ENCODE data around the gene KLK7.

KLK7 gene

DNA sequence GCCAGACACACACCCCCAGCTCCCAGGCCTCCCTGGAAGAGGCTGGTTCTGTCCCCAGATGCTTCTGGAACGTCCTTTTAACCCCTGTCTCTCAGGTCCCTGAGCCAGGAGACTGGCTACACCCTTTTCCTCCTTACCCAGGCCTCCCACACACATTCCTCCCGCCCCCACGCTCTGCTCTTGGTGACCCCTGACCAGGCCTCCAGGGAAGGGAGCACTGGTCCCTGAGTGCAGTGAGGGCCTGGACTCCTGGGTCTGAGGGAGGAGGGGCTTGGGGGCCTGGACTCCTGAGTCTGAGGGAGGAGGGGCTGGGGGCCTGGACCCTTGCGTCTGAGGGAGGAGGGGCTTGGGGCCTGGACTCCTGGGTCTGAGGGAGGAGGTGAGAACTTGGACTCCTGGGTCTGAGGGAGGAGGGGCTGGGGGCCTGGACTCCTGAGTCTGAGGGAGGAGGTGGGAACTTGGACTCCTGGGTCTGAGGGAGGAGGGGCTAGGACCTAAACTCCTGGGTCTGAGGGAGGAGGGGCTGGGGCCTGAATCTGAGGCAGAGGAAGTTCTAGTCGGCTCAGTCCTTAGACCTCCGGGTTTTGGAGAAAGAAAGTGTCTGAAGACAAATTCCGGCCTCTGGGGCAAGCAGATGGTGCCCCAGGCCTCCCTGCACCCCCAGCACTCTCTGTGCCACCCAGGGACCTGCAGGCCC, 14.9 kb downstream of the KLK7 start:
- no peak overlapping the region for H3K9ac ChIP-seq (ENCODE audit: low read length)
- H3K56ac ChIP-seq (ENCODE audit: low read length), result no peak overlapping the region
- DNase-seq, result no peak
- no peak overlapping the region for H2BK15ac ChIP-seq (replicated peaks; ENCODE audit: low read depth)
- no peak overlapping the region for H3K4ac ChIP-seq (ENCODE audit: low read depth, low read length)
- no peaks in the 10 kb centered on the region for H3K79me2 ChIP-seq (ENCODE audit: control insufficient read depth, insufficient read depth, low read length)
- H3K27me3 ChIP-seq (ENCODE audit: insufficient read depth, low read length, poor library complexity), result no peaks in the 10 kb centered on the region
- no peaks in the 10 kb centered on the region for H3K79me1 ChIP-seq (ENCODE audit: low read length)
- H3K4me3 ChIP-seq (ENCODE audit: low read length), result no peak overlapping the region
- no peak overlapping the region for H4K5ac ChIP-seq (ENCODE audit: low read length)
- no peak overlapping the region for H3K23ac ChIP-seq (ENCODE audit: low read length)
- no peak overlapping the region for H2BK120ac ChIP-seq (ENCODE audit: low read depth, low read length)
- no CpG with 5 or more reads among the region's 7 CpGs for WGBS (ENCODE audit: extremely low coverage, insufficient coverage, low lambda C conversion rate)
- no peak overlapping the region for H3K27ac ChIP-seq (ENCODE audit: low read depth, low read length)
- H3K4me1 ChIP-seq (ENCODE audit: control insufficient read depth, low read depth, low read length), result peaks cover 2% of the 10 kb centered on the region
- H2BK5ac ChIP-seq (ENCODE audit: low read length), result no peak overlapping the region
- H3K36me3 ChIP-seq (ENCODE audit: control insufficient read depth, insufficient read depth, low read length), result no peaks in the 10 kb centered on the region
- H3K18ac ChIP-seq (ENCODE audit: low read length), result no peak overlapping the region
- H4K8ac ChIP-seq (ENCODE audit: low read depth, low read length), result no peak overlapping the region
- no peak overlapping the region for H3K4me2 ChIP-seq (ENCODE audit: low read length)
- no peak overlapping the region for H2AK5ac ChIP-seq (ENCODE audit: low read length)

DNA sequence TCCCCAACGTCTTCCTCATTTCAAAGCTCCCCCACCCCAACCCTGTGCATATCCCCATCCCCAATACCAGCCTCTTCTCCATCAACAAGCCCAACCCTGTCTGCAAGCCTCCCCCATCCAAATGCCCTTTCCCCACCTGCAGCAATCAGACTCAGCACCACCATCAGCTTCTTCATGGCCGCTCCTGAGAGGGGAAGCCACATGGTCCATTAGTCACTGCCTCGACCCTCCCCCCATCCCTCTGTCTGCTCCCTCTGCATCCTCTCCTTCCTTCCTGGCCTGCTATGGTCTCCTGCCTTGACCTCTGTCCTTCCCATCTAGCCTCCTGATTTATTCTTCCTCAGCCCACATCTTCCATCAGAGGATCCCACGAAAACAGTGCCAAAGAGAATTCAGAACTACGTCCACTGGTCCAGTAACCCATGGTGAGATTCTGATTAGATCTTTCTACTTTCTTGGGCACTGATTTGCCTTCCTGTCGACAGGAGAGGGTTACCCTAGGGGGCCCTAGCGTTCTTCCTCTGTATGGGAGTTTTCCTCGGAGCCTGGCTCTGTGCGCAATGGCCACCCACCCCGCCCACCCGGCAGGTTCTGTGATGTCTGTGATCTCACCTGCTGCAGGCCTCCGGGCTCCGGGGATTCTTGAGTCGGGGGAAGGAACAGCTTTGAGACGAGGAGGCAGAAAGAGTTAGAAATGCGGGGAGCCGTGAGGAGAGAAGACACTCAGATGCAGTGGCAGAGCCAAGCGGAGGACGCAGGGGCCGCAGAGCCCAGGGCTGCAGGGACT, 15.6 kb downstream of the KLK7 start:
- no peak for DNase-seq
- H3K79me2 ChIP-seq (ENCODE audit: control insufficient read depth, insufficient read depth, low read length), result no peaks in the 10 kb centered on the region

DNA sequence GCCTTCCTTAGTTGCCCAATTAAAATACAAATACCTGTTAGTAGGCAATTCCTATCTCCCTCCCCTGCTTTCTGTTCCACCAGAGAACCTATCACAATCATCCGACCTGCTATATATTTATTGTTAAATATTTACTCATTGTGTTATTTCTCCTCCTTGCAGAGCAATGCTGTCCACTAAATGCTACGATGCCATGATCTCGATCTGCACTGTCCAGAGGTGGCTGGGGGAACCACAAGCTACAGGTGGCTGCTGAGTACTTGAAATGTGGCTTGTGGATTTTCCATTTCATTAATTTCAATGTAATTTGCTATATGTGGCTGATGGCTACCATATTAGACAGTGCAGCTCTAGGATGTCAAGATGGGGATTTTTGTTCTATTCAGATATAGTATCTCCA, 19.5 kb downstream of the KLK7 start:
- Histone ChIP-seq H3K36me3 (ENCODE audit: control insufficient read depth, insufficient read depth, low read length) (no peaks in the 10 kb centered on the region), H3K4me1 (ENCODE audit: control insufficient read depth, low read depth, low read length) (peaks cover 2% of the 10 kb centered on the region), H3K27me3 (ENCODE audit: insufficient read depth, low read length, poor library complexity) (no peaks in the 10 kb centered on the region), H3K4me3 (ENCODE audit: low read length) (no peak overlapping the region), H4K8ac (ENCODE audit: low read depth, low read length) (no peak overlapping the region), H2AK5ac (ENCODE audit: low read length) (no peak overlapping the region), H2BK15ac (replicated peaks; ENCODE audit: low read depth) (no peak overlapping the region), H3K56ac (ENCODE audit: low read length) (no peak overlapping the region), H3K18ac (ENCODE audit: low read length) (no peak overlapping the region), H3K23ac (ENCODE audit: low read length) (no peak overlapping the region), H3K79me2 (ENCODE audit: control insufficient read depth, insufficient read depth, low read length) (no peaks in the 10 kb centered on the region), H4K5ac (ENCODE audit: low read length) (no peak overlapping the region), H3K79me1 (ENCODE audit: low read length) (no peaks in the 10 kb centered on the region), H2BK120ac (ENCODE audit: low read depth, low read length) (no peak overlapping the region), H3K4ac (ENCODE audit: low read depth, low read length) (no peak overlapping the region), H2BK5ac (ENCODE audit: low read length) (no peak overlapping the region), H3K9ac (ENCODE audit: low read length) (no peak overlapping the region), H3K4me2 (ENCODE audit: low read length) (no peak overlapping the region), H3K27ac (ENCODE audit: low read depth, low read length) (no peak overlapping the region)
- no peak for DNase-seq
- WGBS (ENCODE audit: extremely low coverage, insufficient coverage, low lambda C conversion rate), result no CpG with 5 or more reads among the region's 3 CpGs

More for the DNA sequence above, 15.6 kb downstream of the KLK7 start:
- Histone ChIP-seq H2BK120ac (ENCODE audit: low read depth, low read length) (no peak overlapping the region), H3K27me3 (ENCODE audit: insufficient read depth, low read length, poor library complexity) (no peaks in the 10 kb centered on the region), H3K4me1 (ENCODE audit: control insufficient read depth, low read depth, low read length) (peaks cover 2% of the 10 kb centered on the region), H3K27ac (ENCODE audit: low read depth, low read length) (no peak overlapping the region), H3K79me1 (ENCODE audit: low read length) (no peaks in the 10 kb centered on the region), H3K4ac (ENCODE audit: low read depth, low read length) (no peak overlapping the region), H4K5ac (ENCODE audit: low read length) (no peak overlapping the region), H3K4me3 (ENCODE audit: low read length) (no peak overlapping the region), H4K8ac (ENCODE audit: low read depth, low read length) (no peak overlapping the region), H3K18ac (ENCODE audit: low read length) (no peak overlapping the region), H2BK5ac (ENCODE audit: low read length) (no peak overlapping the region), H3K9ac (ENCODE audit: low read length) (no peak overlapping the region), H2BK15ac (replicated peaks; ENCODE audit: low read depth) (no peak overlapping the region), H3K23ac (ENCODE audit: low read length) (no peak overlapping the region), H3K56ac (ENCODE audit: low read length) (no peak overlapping the region), H2AK5ac (ENCODE audit: low read length) (no peak overlapping the region), H3K4me2 (ENCODE audit: low read length) (no peak overlapping the region), H3K36me3 (ENCODE audit: control insufficient read depth, insufficient read depth, low read length) (no peaks in the 10 kb centered on the region)
- WGBS (ENCODE audit: extremely low coverage, insufficient coverage, low lambda C conversion rate), result 100% methylated on average over 1 of the region's 20 CpGs

- H3K56ac ChIP-seq (ENCODE audit: low read length), result no peak overlapping the region
- no peak overlapping the region for H2BK120ac ChIP-seq (ENCODE audit: low read depth, low read length)
- no peak overlapping the region for H3K4me3 ChIP-seq (ENCODE audit: low read length)
- H4K8ac ChIP-seq (ENCODE audit: low read depth, low read length), result no peak overlapping the region
- no peak overlapping the region for H2BK5ac ChIP-seq (ENCODE audit: low read length)
- no peaks in the 10 kb centered on the region for H3K79me2 ChIP-seq (ENCODE audit: control insufficient read depth, insufficient read depth, low read length)
- no peak overlapping the region for H3K23ac ChIP-seq (ENCODE audit: low read length)
- peaks cover 2% of the 10 kb centered on the region for H3K4me1 ChIP-seq (ENCODE audit: control insufficient read depth, low read depth, low read length)
- H3K9ac ChIP-seq (ENCODE audit: low read length), result no peak overlapping the region
- no peaks in the 10 kb centered on the region for H3K27me3 ChIP-seq (ENCODE audit: insufficient read depth, low read length, poor library complexity)
- H4K5ac ChIP-seq (ENCODE audit: low read length), result no peak overlapping the region
- no peak overlapping the region for H2AK5ac ChIP-seq (ENCODE audit: low read length)
- H3K18ac ChIP-seq (ENCODE audit: low read length), result no peak overlapping the region
- no peak overlapping the region for H3K4ac ChIP-seq (ENCODE audit: low read depth, low read length)
- no peak overlapping the region for H3K4me2 ChIP-seq (ENCODE audit: low read length)
- no peaks in the 10 kb centered on the region for H3K36me3 ChIP-seq (ENCODE audit: control insufficient read depth, insufficient read depth, low read length)
- H3K27ac ChIP-seq (ENCODE audit: low read depth, low read length), result no peak overlapping the region
- no peaks in the 10 kb centered on the region for H3K79me1 ChIP-seq (ENCODE audit: low read length)
- no peak for DNase-seq
- H2BK15ac ChIP-seq (replicated peaks; ENCODE audit: low read depth), result no peak overlapping the region
- WGBS (ENCODE audit: extremely low coverage, insufficient coverage, low lambda C conversion rate), result no CpG with 5 or more reads among the region's 6 CpGs
Observed at GRCh38 chr19:50963381-50963780, 20.3 kb downstream of the KLK7 start.

DNA sequence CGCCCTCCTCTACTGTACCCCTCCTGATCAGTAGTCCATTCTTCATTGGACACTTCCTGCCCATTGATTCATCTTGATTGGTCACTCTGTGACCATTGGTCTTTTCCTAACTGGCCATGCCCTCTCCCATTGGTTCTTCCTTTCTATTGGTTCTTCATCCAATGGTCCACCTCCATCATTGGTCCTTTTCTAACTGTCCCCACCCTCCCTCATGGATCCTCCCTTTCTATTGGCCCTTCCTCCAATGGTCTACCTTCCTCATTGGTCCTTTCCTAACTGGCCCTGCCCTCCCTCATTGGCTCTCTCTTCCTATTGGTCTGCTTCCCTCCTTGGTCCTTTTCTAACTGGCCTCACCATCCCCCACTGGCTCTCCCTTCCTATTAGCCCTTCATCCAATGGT, 21.5 kb downstream of the KLK7 start:
- Histone ChIP-seq H4K5ac (ENCODE audit: low read length) (no peak overlapping the region), H3K56ac (ENCODE audit: low read length) (no peak overlapping the region), H2BK120ac (ENCODE audit: low read depth, low read length) (no peak overlapping the region), H3K79me1 (ENCODE audit: low read length) (no peaks in the 10 kb centered on the region), H3K4ac (ENCODE audit: low read depth, low read length) (no peak overlapping the region), H3K18ac (ENCODE audit: low read length) (no peak overlapping the region), H3K23ac (ENCODE audit: low read length) (no peak overlapping the region), H2BK15ac (replicated peaks; ENCODE audit: low read depth) (no peak overlapping the region), H3K27me3 (ENCODE audit: insufficient read depth, low read length, poor library complexity) (no peaks in the 10 kb centered on the region), H3K27ac (ENCODE audit: low read depth, low read length) (no peak overlapping the region), H3K4me1 (ENCODE audit: control insufficient read depth, low read depth, low read length) (no peaks in the 10 kb centered on the region), H3K36me3 (ENCODE audit: control insufficient read depth, insufficient read depth, low read length) (no peaks in the 10 kb centered on the region), H2AK5ac (ENCODE audit: low read length) (no peak overlapping the region), H3K9ac (ENCODE audit: low read length) (no peak overlapping the region), H3K79me2 (ENCODE audit: control insufficient read depth, insufficient read depth, low read length) (no peaks in the 10 kb centered on the region), H3K4me2 (ENCODE audit: low read length) (no peak overlapping the region), H2BK5ac (ENCODE audit: low read length) (no peak overlapping the region), H3K4me3 (ENCODE audit: low read length) (no peak overlapping the region), H4K8ac (ENCODE audit: low read depth, low read length) (no peak overlapping the region)
- DNase-seq, result no peak
- WGBS (ENCODE audit: extremely low coverage, insufficient coverage, low lambda C conversion rate), result no CpG with 5 or more reads among the region's 1 CpG
